GM21360 (cell line): ENCODE measurements around the gene SPRY1.

Source experiments
- ATAC-seq: cut with Tn5 transposase; IDR thresholded peaks from one replicate; pipeline ENCODE4 v1.9.1; 2021; ENCODE audit warnings: mild to moderate bottlenecking, moderate library complexity; ENCODE audit not compliant: unreplicated experiment

Gene SPRY1

DNA sequence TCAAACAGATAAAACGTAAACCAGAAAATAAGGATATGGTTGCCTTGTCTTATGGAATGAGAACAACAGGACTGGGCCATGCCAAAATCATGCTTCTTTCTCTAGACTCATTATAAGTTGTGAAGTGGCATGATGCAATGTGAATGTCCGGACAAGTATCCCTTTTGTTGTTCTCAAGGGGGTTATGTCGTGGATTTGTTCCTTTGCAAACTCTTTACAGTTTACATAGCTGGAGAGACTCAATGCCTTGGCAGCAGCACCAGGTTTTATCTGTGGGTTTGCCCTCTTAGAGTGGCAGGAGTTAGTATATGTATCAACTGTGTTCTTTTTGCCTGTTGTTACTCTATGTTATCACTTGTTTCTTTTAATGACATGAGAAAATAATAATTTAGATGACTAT is 41.4 kb downstream of the SPRY1 start:
- ATAC-seq: no peak

DNA sequence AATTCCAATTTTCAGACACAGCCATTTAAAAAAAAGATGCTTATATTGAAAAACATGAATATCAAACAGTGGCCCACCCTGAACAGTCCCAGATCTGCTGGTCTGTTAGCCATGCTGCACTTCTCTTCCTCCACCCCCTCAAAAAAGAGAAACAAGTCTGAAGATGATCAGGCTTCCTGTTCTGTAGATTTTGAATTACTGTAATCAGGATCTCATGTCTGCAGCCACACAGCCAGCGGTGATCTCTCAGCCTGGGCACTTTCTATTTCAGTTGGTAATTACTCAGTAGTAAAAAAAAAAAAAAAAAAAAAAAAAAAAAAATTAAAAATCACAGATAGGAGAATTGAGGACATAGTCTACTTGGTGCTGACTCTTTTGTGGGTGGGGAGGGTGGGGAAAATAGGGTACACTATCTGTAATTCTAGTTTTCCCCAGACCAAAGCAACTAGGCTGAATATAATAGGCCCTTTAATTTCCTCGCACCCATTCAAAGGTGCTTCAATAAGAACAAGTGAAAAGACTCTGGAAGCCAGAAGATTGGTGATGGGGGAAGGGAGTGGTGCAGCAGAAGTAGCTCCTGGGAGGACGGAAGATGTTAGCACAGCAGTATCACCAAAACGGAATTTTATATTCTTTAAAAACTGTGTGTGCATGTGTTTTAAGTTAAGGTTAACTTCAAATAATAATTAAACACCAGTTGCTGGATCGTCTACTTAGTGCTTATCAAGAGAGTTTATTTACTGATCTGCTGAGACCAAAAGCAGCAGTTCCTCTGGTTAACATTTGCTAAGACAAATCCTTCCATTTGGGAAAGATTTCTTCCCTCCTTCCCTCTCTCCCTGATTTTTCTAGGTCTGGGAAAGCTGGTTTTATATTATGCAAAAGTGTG is 47.0 kb downstream of the SPRY1 start:
- ATAC-seq: peak; percentile 78

DNA sequence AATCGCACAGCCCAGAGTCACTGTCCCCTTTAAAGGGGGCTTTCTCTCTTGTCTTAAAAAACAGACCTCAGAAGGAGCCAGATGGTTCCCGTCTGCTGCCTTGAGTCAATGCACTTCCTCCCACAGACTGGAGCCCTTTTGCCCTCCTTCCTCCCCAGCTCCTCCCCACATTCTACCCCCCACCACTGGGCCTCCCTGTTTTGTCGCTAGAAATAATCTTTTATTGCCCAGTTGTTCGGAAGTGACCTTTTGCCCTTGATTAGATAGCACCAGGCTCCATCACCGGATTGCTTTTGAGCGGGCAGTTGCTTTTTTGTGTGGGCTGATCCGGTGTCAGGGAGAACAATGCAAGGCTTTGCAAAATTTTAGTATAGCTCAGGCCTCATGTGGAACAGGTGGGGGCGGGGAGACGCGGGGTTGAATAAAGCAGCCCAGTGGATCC is 47.7 kb downstream of the SPRY1 start:
- ATAC-seq: peak; percentile 81

DNA sequence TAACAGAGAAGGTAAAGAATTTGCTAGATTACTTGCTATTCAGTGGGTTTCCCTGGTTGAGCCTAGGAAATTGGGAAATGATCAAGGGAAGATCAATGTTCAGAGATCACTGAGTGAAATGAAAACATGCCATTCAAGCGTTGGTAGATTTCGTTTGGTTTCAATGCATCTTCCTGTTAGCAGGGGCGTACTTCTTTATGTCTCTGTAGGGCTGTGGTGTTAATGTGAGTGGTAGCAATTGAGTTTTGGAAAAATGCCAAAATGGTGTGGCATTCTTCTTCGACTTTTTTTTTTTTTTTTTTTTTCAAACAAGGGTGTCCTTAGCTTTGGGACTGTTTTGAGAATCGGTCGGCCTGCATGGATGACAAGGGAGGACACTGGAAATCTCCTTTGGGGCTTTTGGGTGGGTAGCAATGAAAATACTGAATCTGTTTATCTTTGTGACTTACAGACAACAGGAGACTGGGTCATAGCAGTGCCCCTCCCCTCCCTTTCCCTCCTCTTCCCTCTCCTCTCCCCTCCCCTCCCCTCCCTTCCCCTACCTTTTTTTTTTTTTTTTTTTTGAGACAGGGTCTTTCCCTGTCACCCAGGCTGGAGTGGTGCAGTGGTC is 50.4 kb downstream of the SPRY1 start:
- no peak for ATAC-seq

DNA sequence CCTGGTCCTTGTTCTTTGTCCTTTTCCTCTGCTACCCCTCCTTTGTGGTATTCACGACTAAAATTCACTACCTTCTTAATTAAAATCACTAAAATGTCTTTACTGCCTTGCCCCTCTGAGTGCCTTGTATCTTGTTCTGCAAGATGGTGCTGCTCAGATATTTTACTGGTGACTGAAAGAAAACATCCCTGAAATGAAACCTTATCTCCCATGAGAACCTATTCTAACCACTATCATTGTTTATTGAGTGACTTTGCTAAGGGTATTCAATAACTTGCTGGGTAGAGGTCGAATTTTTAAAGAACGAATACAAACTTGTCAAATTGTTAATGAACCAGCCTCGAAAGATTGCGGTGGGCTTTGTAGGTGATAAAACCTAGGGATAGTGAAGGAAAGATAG is 52.8 kb downstream of the SPRY1 start:
- ATAC-seq: peak; percentile 2

DNA sequence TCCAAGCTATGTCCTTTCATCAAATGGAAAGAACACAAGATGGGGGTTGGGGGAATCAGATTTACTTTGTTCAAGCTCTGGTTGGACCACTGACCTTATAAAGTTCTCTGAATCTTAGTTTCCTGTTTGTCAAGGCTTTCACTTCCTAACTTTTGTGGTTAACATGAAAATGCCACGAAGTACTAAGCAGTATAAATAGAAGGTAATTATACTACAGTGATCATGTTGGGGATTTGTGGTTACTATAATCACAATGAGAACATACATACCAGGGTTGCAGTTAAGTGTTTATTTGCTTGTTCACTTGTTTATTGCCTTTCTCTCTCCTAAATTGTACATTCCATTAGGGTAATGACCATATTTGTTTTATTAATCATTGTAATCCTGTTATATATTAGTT is 53.2 kb downstream of the SPRY1 start:
- peak; percentile 89 for ATAC-seq

DNA sequence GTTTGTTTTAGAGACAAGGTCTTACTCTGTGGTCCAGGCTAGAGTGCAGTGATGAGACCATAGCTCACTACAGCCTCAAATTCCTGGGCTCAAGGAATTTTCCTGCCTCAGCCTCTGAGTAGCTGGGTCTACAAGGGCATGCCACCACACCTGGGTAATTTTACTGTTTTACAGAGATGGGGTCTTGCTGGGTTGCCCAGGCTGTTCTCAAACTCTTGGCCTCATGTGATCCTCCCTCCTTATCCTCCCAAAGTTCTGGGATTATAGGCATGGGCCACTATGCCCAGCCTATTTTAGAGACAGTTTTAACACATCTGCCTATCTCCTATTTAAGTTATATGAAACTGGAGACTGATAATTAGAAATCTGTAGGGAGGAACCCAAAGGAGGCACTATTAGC is 53.8 kb downstream of the SPRY1 start:
- no peak for ATAC-seq

DNA sequence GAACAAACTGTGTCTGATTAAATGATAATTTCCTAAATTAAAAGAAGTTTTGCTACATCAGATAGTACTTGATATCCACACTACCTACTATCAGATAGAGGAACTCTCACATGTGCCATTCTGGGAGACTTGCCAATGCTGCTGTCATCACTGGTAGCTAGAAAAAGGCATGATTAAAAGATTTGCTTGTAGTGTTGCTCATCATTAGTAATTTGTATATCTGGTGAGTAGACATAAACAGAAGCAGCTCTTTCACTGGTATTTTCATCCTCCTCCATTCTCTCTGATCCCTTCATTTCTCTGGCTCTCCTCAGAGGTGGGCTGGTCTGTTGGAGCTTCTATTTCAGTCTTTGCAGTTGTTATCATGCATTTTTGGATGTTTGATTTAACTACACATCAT is 56.0 kb downstream of the SPRY1 start:
- ATAC-seq: no peak

DNA sequence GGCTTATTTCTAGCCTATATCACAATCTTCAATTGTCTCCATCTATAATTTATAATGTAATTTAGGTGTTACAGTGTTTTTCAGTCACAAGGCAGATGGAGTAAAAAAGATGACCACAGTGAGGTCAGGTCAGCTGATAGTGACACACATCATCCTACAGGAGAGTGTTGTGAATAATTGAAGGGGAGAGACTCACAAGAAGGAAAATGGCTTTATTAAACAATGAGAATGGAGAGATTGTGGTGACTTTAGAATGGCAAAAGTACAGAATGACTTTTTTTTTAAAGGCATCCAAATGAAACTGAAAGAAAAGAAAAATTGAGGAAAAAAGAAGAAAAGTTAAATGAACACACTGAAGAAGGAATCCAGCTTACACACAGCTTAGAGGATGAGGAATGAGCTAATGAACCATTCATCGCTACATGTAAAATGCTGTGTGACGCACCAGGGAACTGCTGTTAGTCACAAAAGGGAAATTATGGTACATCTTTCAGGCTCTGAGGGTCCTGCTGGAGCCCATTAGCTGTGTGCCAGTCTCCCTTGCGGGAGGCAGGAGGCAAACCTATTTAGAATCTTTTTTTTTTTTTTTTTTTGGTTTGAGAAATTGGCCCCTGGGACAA is 56.6 kb downstream of the SPRY1 start:
- ATAC-seq: no peak
